Spleen (tissue), 11 donors: ENCODE results near the gene SLC30A7. TPM values are rescaled to one million over a fixed set of nuclear protein-coding genes. Genes with fewer than 3 reads are reported as not detected.

Experiments used
- DNase-seq: peaks from one replicate; pipeline ENCODE4 v3.0.0-alpha.2; 2020
- H3K27ac ChIP-seq, 8 donors: fragments of 200-600 bp; sonication (generic) in 7 of 8; 1 replicate in 4 of 8; 2 replicates in 4 of 8; pipeline versions ENCODE4 v1.5.0 to v1.8.0; 2016 to 2021; ENCODE audit warnings: inconsistent platforms in 4 of 8, mild to moderate bottlenecking in 4 of 8, moderate library complexity in 1 of 8
- H3K27me3 ChIP-seq, 7 donors: fragments of 200-600 bp; sonication (generic) in 6 of 7; replicated peaks in 1 of 7; 1 replicate in 4 of 7; 2 replicates in 3 of 7; pipeline versions ENCODE4 v1.5.0 to v1.8.0; 2016 to 2021; ENCODE audit warnings: inconsistent platforms in 3 of 7, mild to moderate bottlenecking in 1 of 7
- H3K36me3 ChIP-seq, 6 donors: fragments of 200-600 bp; sonication (generic) in 5 of 6; 1 replicate in 4 of 6; 2 replicates in 2 of 6; pipeline versions ENCODE4 v1.5.0 to v1.8.0; 2016 to 2021; ENCODE audit warnings: inconsistent platforms in 2 of 6
- H3K4me1 ChIP-seq, 6 donors: fragments of 200-600 bp; sonication (generic) in 5 of 6; 1 replicate in 3 of 6; 2 replicates in 3 of 6; pipeline versions ENCODE4 v1.5.0 to v1.8.0; 2016 to 2021; ENCODE audit warnings: inconsistent platforms in 3 of 6
- H3K4me3 ChIP-seq, 8 donors: fragments of 200-600 bp; sonication (generic) in 7 of 8; 1 replicate in 4 of 8; 2 replicates in 4 of 8; pipeline versions ENCODE4 v1.5.0 to v1.8.0; 2016 to 2021; ENCODE audit warnings: inconsistent platforms in 4 of 8, mild to moderate bottlenecking in 4 of 8, moderate library complexity in 2 of 8
- H3K9me3 ChIP-seq, 8 donors: fragments of 200-600 bp; sonication (generic) in 7 of 8; 1 replicate in 4 of 8; 2 replicates in 4 of 8; pipeline versions ENCODE4 v1.5.0 to v1.8.0; 2016 to 2021; ENCODE audit warnings: inconsistent platforms in 4 of 8
- CTCF ChIP-seq, 11 experiments: fragments of 200-600 bp in 7 of 11; fragments of 450-650 bp in 4 of 11; sonication (generic) in 4 of 11; IDR thresholded peaks in 8 of 11; conservative IDR thresholded peaks in 3 of 11; 1 replicate in 7 of 11; 2 replicates in 4 of 11; pipeline versions ENCODE4 v1.4.0 to v1.8.0; 2016 to 2021; ENCODE audit warnings: antibody characterized with exemption in 11 of 11, inconsistent platforms in 4 of 11, mild to moderate bottlenecking in 1 of 11
- POLR2A ChIP-seq, 3 donors: fragments of 450-650 bp; IDR thresholded peaks; one replicate each; pipeline ENCODE4 v1.5.1; 2017; ENCODE audit warnings: antibody characterized with exemption in 3 of 3, mild to moderate bottlenecking in 1 of 3
- POLR2AphosphoS5 ChIP-seq, 3 donors: sonication (generic); formaldehyde crosslinking; IDR thresholded peaks; one replicate each; pipeline ENCODE4 v1.5.1; 2017; ENCODE audit warnings: antibody characterized with exemption in 3 of 3
- WGBS, 5 donors: extraction: QIAGEN DNeasy Blood & Tissue Kit in 3 of 5; methylation state at CpG; one replicate each; pipeline versions ENCODE4 v1.1.5 to v1.1.7; 2013 to 2018; 5-methylcytosine and 5-hydroxymethylcytosine counted together
- intact Hi-C: fragments of 100-400 bp; cut with DNase I; formaldehyde crosslinking; loops from one replicate; pipeline ENCODE4 v1.15.0; 2023; ENCODE audit warnings: low total_unique reads
- polyA plus RNA-seq, 3 donors: library from polyadenylated mRNA; stranded (reverse); fragments of 200-250 nt; gene quantifications; one replicate each; pipeline ENCODE4 v1.2.1, GENCODE V29; 2013
- total RNA-seq, 7 donors: library from RNA; depleted of rRNA in 3 of 7; stranded (reverse); fragments of >200 nt in 3 of 7; fragmentation: NEBNext Ultra II Directional in 4 of 7; extraction: Animal tissue kit (Norgen Biotek cat#: 25700) in 4 of 7; gene quantifications; one replicate each; pipeline versions ENCODE4 v1.1.0 to v1.2.1, GENCODE V29; 2016 to 2021
- donor health status: healthy with polysubstance abuse.
- donor health status: DM: no; HTN: no; CAD: no; lungs with moderate emphysema.
- donor health status: DM: no; HTN: no; CAD: no.
- donor health status: Bipolar disorder and iron deficiency.
- donor health status: healthy.
- donor health status: DM: no; HTN: no; CAD: no.
- donor health status: DM: yes; HTN: yes; CAD: no.

SLC30A7 gene
- total and polyA plus RNA-seq, 10 donors = 4.2 to 44.5 (median 35.9) TPM

- no peak for DNase-seq
- H3K4me3 ChIP-seq = no peak overlapping the region
- H3K27ac ChIP-seq = no peak overlapping the region
- intact Hi-C loops = no loop called here
- peaks cover 0 to 24% (median 17%) of the 10 kb centered on the region in 8 donors for H3K9me3 ChIP-seq
- TF ChIP-seq POLR2A (IDR thresholded peaks at IDR 0.05) (no peak), POLR2AphosphoS5 (IDR thresholded peaks at IDR 0.05) (no peak), CTCF (IDR thresholded peaks at IDR 0.05 in 8 of 11, conservative IDR thresholded peaks at IDR 0.05 in 3 of 11) (no peak)
- no peaks in the 10 kb centered on the region for H3K36me3 ChIP-seq
- H3K27me3 ChIP-seq = no peaks in the 10 kb centered on the region
- H3K4me1 ChIP-seq = peaks cover 6 to 33% (median 24%) of the 10 kb centered on the region in 6 donors
- 94 to 98% (median 94%) methylated on average over 3 of the region's 3 CpGs for WGBS, 5 donors
Observed at GRCh38 chr1:100892554-100892953, 3.3 kb upstream of the SLC30A7 start.

DNA sequence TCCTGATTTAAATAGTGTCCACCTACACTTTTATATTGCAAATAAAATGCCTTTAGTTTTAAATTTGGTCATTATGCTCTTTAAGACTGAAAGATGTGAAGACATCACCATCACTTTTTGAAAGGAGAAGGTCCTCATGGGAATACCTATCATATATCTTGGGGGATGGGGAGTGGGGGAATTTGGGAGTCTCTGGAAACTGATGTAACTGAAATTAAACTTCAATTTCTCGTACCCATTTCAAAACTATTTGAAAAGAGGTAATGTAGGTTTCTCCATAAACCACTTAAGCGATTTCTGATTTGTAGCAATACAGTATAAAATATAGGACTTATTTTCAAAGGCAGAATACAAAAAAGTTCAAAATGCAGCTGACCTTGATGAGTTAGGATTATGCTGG is 2.2 kb upstream of the SLC30A7 start:
- peaks cover 0 to 11% (median under 1%) of the 10 kb centered on the region in 6 donors for H3K36me3 ChIP-seq
- H3K9me3 ChIP-seq = peaks cover 0 to 23% (median 17%) of the 10 kb centered on the region in 8 donors
- WGBS, 5 donors = 44 to 62% (median 53%) methylated on average over 2 of the region's 2 CpGs
- TF ChIP-seq POLR2AphosphoS5 (IDR thresholded peaks at IDR 0.05) = no peak
- TF ChIP-seq POLR2A (IDR thresholded peaks at IDR 0.05) = no peak
- no peak for TF ChIP-seq CTCF (IDR thresholded peaks at IDR 0.05 in 8 of 11, conservative IDR thresholded peaks at IDR 0.05 in 3 of 11)
- H3K27ac ChIP-seq = no peak overlapping the region
- no peaks in the 10 kb centered on the region for H3K27me3 ChIP-seq
- intact Hi-C loops = no loop called here
- peaks cover 15 to 44% (median 35%) of the 10 kb centered on the region in 6 donors for H3K4me1 ChIP-seq
- peak overlapping the region in 5 of 8 donors; percentile 84 to 98 (median 89) for H3K4me3 ChIP-seq
- DNase-seq = no peak

- intact Hi-C loops = no loop called here
- H3K4me1 ChIP-seq = peaks cover 15 to 56% (median 37%) of the 10 kb centered on the region in 6 donors
- H3K4me3 ChIP-seq = peak within 1 kb of the TSS; percentile 80 to 98 (median 87)
- H3K9me3 ChIP-seq = peaks cover 0 to 12% (median 10%) of the 10 kb centered on the region in 8 donors
- TF ChIP-seq CTCF (IDR thresholded peaks at IDR 0.05 in 8 of 11, conservative IDR thresholded peaks at IDR 0.05 in 3 of 11) (no peak), POLR2AphosphoS5 (IDR thresholded peaks at IDR 0.05) (peak; percentile 60 to 73 (median 68))
- 0 to 1% (median 0%) methylated on average over 44 to 47 of the region's 47 CpGs for WGBS, 5 donors
- H3K36me3 ChIP-seq = peaks cover 0 to 23% (median 10%) of the 10 kb centered on the region in 6 donors
- peak within 1 kb of the TSS; percentile 90 to 95 (median 94) for H3K27ac ChIP-seq
- peak; percentile 93 for DNase-seq
- no peaks in the 10 kb centered on the region for H3K27me3 ChIP-seq
Observed at GRCh38 chr1:100894603-100895539, 1.0 kb upstream of the SLC30A7 start, which contains the start of gene EXTL2. Gene EXTL2 (minus strand): TSS chr1:100894842. CDS start chr1:100888757, 6,085 bp downstream.

GRCh38 chr1:100896481-100896982 is 642 bp downstream of the SLC30A7 start:
- peak in 1 of 3 donors; percentile 49 for TF ChIP-seq POLR2AphosphoS5 (IDR thresholded peaks at IDR 0.05)
- TF ChIP-seq CTCF (IDR thresholded peaks at IDR 0.05 in 8 of 11, conservative IDR thresholded peaks at IDR 0.05 in 3 of 11) = no peak
- H3K27me3 ChIP-seq = no peaks in the 10 kb centered on the region
- H3K27ac ChIP-seq = peak overlapping the region; percentile 90 to 95 (median 94)
- no peaks in the 10 kb centered on the region for H3K9me3 ChIP-seq
- peaks cover 15 to 61% (median 37%) of the 10 kb centered on the region in 6 donors for H3K4me1 ChIP-seq
- 0 to 2% (median 1%) methylated on average over 12 of the region's 12 CpGs for WGBS, 5 donors
- intact Hi-C loops = no loop called here
- H3K36me3 ChIP-seq = peaks cover 0 to 38% (median 20%) of the 10 kb centered on the region in 6 donors
- DNase-seq = no peak
- peak overlapping the region; percentile 80 to 98 (median 87) for H3K4me3 ChIP-seq
